DOHH2 (cell line): ENCODE data around the gene CPLX1.
"Not testable (repeated sequence)": the region's sequence is repeated elsewhere in the genome, so short reads cannot be mapped to it uniquely, and the experiment has no call there.

Experiments
- H3F3A ChIP-seq: fragments of 200-600 bp; sonication (generic), shearing (Covaris generic); 2 replicates; pipeline ENCODE4 v1.6.0; 2016; ENCODE audit warnings: antibody characterized with exemption, mild to moderate bottlenecking; ENCODE audit not compliant: control insufficient read depth, insufficient read depth
- H3K27ac ChIP-seq: fragments of 200-600 bp; sonication (generic); 2 replicates; pipeline ENCODE4 v1.5.1; 2014; ENCODE audit warnings: low read depth, mild to moderate bottlenecking, low read length, moderate library complexity
- H3K27me3 ChIP-seq: fragments of 200-600 bp; sonication (generic); 2 replicates; pipeline ENCODE4 v1.6.1; 2014; ENCODE audit warnings: mild to moderate bottlenecking, low read length, mixed read lengths; ENCODE audit not compliant: control insufficient read depth
- H3K36me3 ChIP-seq: fragments of 200-600 bp; sonication (generic); 2 replicates; pipeline ENCODE4 v1.6.1; 2014; ENCODE audit warnings: mild to moderate bottlenecking, low read length, moderate library complexity, mixed read lengths; ENCODE audit not compliant: control insufficient read depth
- H3K4me1 ChIP-seq: fragments of 200-600 bp; sonication (generic); 2 replicates; pipeline ENCODE4 v1.6.1; 2014; ENCODE audit warnings: mild to moderate bottlenecking, low read length, mixed read lengths; ENCODE audit not compliant: control insufficient read depth
- H3K4me2 ChIP-seq: fragments of 200-600 bp; sonication (generic); 2 replicates; pipeline ENCODE4 v1.6.0; 2014; ENCODE audit warnings: mild to moderate bottlenecking, low read length, moderate library complexity
- H3K4me3 ChIP-seq: fragments of 200-600 bp; sonication (generic); 2 replicates; pipeline ENCODE4 v1.5.1; 2014; ENCODE audit warnings: mild to moderate bottlenecking, low read length, mixed read lengths
- H3K79me2 ChIP-seq: fragments of 200-600 bp; sonication (generic); 2 replicates; pipeline ENCODE4 v1.6.1; 2014; ENCODE audit warnings: mild to moderate bottlenecking, low read length, mixed read lengths; ENCODE audit not compliant: control insufficient read depth
- H3K9me2 ChIP-seq: fragments of 200-600 bp; sonication (generic); replicated peaks from 2 replicates; pipeline ENCODE4 v1.6.1; 2014; ENCODE audit warnings: mild to moderate bottlenecking, low read length, mixed read lengths; ENCODE audit not compliant: control insufficient read depth
- H3K9me3 ChIP-seq: fragments of 200-600 bp; sonication (generic); 2 replicates; pipeline ENCODE4 v1.6.1; 2014; ENCODE audit warnings: antibody characterized with exemption, low read length, mixed read lengths; ENCODE audit not compliant: control insufficient read depth, insufficient read depth
- H4K20me1 ChIP-seq: fragments of 200-600 bp; sonication (generic); 2 replicates; pipeline ENCODE4 v1.6.0; 2014; ENCODE audit warnings: low read depth, mild to moderate bottlenecking, antibody characterized with exemption, low read length, moderate library complexity; ENCODE audit not compliant: control insufficient read depth, insufficient read depth
- EZH2phosphoT487 ChIP-seq: fragments of 200-600 bp; sonication (generic); IDR thresholded peaks from 2 replicates; pipeline ENCODE4 v1.6.1; 2017; ENCODE audit warnings: borderline replicate concordance, mild to moderate bottlenecking, antibody characterized with exemption, low read length, moderate library complexity, mixed read lengths
- TF ChIP-seq, protein P1 (sequence below): fragments of 200-600 bp; sonication (generic); IDR thresholded peaks from one replicate; pipeline ENCODE4 v1.5.1; 2014; ENCODE audit warnings: antibody characterized with exemption, mild to moderate bottlenecking, low read depth, low read length; ENCODE audit not compliant: poor library complexity, severe bottlenecking

The CPLX1 gene

DNA sequence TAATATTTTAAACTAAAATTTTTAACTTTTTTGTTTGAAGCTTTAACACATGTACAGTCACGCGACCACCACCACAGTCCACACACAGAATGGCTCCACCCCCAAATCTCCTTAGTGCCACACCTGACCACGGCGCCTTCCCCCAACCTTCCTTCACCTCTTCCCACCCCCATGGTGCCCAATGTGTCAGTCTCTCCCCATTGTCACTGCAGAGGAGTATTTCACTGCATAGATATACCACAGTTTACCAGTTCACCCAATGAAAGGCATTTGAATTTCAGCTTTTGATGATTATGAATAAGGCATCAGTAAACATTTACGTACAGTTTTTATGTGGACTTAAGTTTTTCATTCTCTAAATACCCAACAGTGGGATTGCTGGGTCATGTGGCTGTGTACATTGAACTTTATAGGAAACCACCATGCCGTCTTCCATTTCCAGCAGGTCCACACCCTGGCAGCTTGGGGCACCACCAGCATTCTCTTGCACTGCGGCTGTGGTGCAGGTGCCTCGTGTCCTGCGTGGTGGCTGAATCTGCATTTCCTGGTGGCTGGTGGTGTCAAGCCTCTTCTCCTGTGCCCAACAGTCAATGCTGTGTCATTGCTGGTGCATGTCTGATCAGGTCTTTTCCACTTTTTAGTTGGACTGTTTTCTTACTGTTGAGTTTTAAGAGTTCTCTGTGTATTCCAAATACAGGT, 49.0 kb downstream of the CPLX1 start:
- H3K79me2 ChIP-seq, result peaks cover 97% of the 10 kb centered on the region

DNA sequence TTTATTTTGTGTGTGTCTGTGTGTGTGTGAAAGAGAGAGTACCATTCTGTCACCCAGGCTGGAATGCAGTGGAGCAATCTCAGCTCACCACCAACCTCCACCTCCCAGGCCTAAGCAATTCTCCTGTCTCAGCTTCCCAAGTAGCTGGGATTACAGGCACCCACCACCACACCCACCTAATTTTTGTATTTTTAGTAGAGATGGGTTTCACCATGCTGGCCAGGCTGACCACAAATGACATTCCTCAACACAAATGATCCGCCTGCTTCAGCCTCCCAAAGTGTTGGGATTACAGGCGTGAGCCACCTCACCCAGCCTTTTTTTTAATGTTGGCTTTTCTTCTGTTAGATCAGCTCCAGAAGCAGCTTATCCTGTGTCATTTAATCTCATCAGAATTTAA, 50.4 kb downstream of the CPLX1 start:
- H3K36me3 ChIP-seq, result peaks cover 90% of the 10 kb centered on the region
- not testable (repeated sequence) for H3K9me3 ChIP-seq, H3K27ac ChIP-seq, H3K4me3 ChIP-seq, H4K20me1 ChIP-seq, H3K9me2 ChIP-seq, H3K4me1 ChIP-seq, H3K4me2 ChIP-seq, H3K27me3 ChIP-seq, H3F3A ChIP-seq
- H3K79me2 ChIP-seq, result peaks cover 99% of the 10 kb centered on the region

More for the DNA sequence above, 49.0 kb downstream of the CPLX1 start:
- H3K9me3 ChIP-seq, result no peaks in the 10 kb centered on the region
- peaks cover 11% of the 10 kb centered on the region for H3K4me1 ChIP-seq
- H4K20me1 ChIP-seq, result peaks cover 8% of the 10 kb centered on the region; the same call in 1 of the 2 replicates
- no peaks in the 10 kb centered on the region for H3K9me2 ChIP-seq
- no peak for TF ChIP-seq EZH2phosphoT487
- TF ChIP-seq, protein P1, sequence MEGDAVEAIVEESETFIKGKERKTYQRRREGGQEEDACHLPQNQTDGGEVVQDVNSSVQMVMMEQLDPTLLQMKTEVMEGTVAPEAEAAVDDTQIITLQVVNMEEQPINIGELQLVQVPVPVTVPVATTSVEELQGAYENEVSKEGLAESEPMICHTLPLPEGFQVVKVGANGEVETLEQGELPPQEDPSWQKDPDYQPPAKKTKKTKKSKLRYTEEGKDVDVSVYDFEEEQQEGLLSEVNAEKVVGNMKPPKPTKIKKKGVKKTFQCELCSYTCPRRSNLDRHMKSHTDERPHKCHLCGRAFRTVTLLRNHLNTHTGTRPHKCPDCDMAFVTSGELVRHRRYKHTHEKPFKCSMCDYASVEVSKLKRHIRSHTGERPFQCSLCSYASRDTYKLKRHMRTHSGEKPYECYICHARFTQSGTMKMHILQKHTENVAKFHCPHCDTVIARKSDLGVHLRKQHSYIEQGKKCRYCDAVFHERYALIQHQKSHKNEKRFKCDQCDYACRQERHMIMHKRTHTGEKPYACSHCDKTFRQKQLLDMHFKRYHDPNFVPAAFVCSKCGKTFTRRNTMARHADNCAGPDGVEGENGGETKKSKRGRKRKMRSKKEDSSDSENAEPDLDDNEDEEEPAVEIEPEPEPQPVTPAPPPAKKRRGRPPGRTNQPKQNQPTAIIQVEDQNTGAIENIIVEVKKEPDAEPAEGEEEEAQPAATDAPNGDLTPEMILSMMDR, result no peak
- no peak overlapping the region for H3K4me3 ChIP-seq
- H3K27ac ChIP-seq, result no peak overlapping the region
- no peaks in the 10 kb centered on the region for H3K27me3 ChIP-seq
- H3F3A ChIP-seq, result 0 out of 2 replicates have a peak, but pooled peaks cover 5% of the 10 kb centered on the region
- H3K36me3 ChIP-seq, result peaks cover 92% of the 10 kb centered on the region
- no peak overlapping the region for H3K4me2 ChIP-seq

DNA sequence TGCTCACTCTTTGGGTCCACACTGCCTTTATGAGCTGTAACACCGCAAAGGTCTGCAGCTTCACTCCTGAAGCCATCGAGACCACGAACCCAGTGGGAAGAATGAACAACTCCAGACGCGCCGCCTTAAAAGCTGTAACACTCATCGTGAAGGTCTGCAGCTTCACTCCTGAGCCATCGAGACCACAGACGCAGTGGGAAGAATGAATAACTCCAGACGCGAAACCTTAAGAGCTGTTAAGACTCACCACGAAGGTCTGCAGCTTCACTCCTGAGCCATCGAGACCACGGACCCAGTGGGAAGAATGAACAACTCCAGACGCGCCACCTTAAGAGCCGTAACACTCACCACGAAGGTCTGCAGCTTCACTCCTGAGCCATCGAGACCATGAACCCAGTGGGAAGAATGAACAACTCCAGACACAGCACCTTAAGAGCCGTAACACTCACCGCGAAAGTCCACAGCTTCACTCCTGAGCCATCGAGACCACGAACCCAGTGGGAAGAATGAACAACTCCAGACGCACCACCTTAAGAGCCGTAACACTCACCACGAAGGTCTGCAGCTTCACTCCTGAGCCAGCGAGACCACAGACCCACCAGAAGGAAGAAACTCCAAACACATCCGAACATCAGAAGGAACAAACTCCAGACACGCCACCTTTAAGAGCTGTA, 51.4 kb downstream of the CPLX1 start:
- not testable (repeated sequence) for H3K9me3 ChIP-seq, H4K20me1 ChIP-seq, H3K4me2 ChIP-seq, H3K27me3 ChIP-seq, H3K9me2 ChIP-seq, H3K4me3 ChIP-seq, H3K4me1 ChIP-seq, H3K27ac ChIP-seq
- Histone ChIP-seq H3K79me2 (peaks cover 99% of the 10 kb centered on the region), H3F3A (peaks cover 14% of the 10 kb centered on the region; the same call in 1 of the 2 replicates), H3K36me3 (peaks cover 90% of the 10 kb centered on the region)

DNA sequence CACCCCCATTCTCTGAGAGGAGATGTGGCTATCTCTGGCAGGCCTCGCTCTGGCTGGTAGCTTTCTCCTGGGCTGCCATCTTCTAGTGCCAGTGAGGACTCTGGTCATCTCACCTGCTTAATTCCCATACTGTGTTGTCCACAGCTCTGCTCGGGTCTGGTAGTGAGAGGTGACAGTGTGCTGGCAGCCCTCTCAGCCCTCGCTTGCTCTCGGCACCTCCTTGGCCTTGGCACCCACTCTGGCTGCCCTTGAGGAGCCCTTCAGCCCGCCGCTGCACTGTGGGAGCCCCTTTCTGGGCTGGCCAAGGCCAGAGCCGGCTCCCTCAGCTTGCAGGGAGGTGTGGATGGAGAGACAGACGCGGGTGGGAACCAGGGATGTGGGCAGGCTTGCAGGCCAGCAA, 52.7 kb downstream of the CPLX1 start:
- H3K36me3 ChIP-seq, result peaks cover 88% of the 10 kb centered on the region
- H3K4me2 ChIP-seq, result no peak overlapping the region
- TF ChIP-seq EZH2phosphoT487, result no peak
- TF ChIP-seq, protein P1, result no peak
- H3F3A ChIP-seq, result peaks cover 21% of the 10 kb centered on the region
- H3K4me1 ChIP-seq, result no peaks in the 10 kb centered on the region
- H4K20me1 ChIP-seq, result peaks cover 9% of the 10 kb centered on the region; the same call in 1 of the 2 replicates
- no peaks in the 10 kb centered on the region for H3K9me3 ChIP-seq
- no peaks in the 10 kb centered on the region for H3K9me2 ChIP-seq
- H3K4me3 ChIP-seq, result no peak overlapping the region
- peaks cover 97% of the 10 kb centered on the region for H3K79me2 ChIP-seq
- H3K27me3 ChIP-seq, result no peaks in the 10 kb centered on the region
- no peak overlapping the region for H3K27ac ChIP-seq
